Activated CD8-positive, alpha-beta T cell treated with anti-CD3 and anti-CD28 coated beads for 36 hours (primary cell): ENCODE data around the gene CD276. TPM values are rescaled to one million over a fixed set of nuclear protein-coding genes. Genes with fewer than 3 reads are reported as not detected.

ENCODE experiments used
- ATAC-seq: fragments of 200-7000 bp; cut with Tn5 transposase; one replicate; pipeline ENCODE4 v1.10.0; 2021; ENCODE audit warnings: mild to moderate bottlenecking, moderate library complexity
- CTCF ChIA-PET: fragments of 350-600 bp; sonication (Branson Sonifier 250); formaldehyde crosslinking; loops from one replicate; lab custom pipeline; 2021; ENCODE audit warnings: antibody characterized with exemption; lab: Charles Lee
- POLR2A ChIA-PET: fragments of 350-600 bp; sonication (Branson Sonifier 250); formaldehyde crosslinking; loops from one replicate; lab custom pipeline; 2021; ENCODE audit warnings: antibody characterized with exemption; lab: Charles Lee
- DNase-seq: peaks from one replicate; pipeline ENCODE4 v3.0.0-alpha.2; 2020
- H3K27ac Mint-ChIP-seq: one replicate; pipeline ENCODE4 v1.8.0; 2021; ENCODE audit warnings: mild to moderate bottlenecking, mixed read lengths
- H3K27me3 Mint-ChIP-seq: one replicate; pipeline ENCODE4 v1.8.0; 2021; ENCODE audit warnings: mixed read lengths
- H3K36me3 Mint-ChIP-seq: one replicate; pipeline ENCODE4 v1.8.0; 2021; ENCODE audit warnings: low read depth, mixed read lengths
- H3K4me1 Mint-ChIP-seq: one replicate; pipeline ENCODE4 v1.8.0; 2021; ENCODE audit warnings: low read depth, mixed read lengths
- H3K4me3 Mint-ChIP-seq: one replicate; pipeline ENCODE4 v1.8.0; 2021; ENCODE audit warnings: mild to moderate bottlenecking, moderate library complexity, mixed read lengths
- H3K9me3 Mint-ChIP-seq: one replicate; pipeline ENCODE4 v1.8.0; 2021; ENCODE audit warnings: mixed read lengths
- CTCF ChIP-seq: fragments of 200-600 bp; IDR thresholded peaks from one replicate; pipeline ENCODE4 v1.8.0; 2022; ENCODE audit warnings: antibody characterized with exemption, mild to moderate bottlenecking
- intact Hi-C: fragments of 100-400 bp; cut with micrococcal nuclease; formaldehyde crosslinking; loops from one replicate; pipeline ENCODE4 v1.10.0; 2022
- total RNA-seq, 2 experiments: library from RNA; stranded (reverse); gene quantifications; one replicate each; pipeline ENCODE4 v1.2.3, GENCODE V29; 2021

CD276 gene
- total RNA-seq, 2 experiments from 2014 or later, result 0.31 to 0.45 TPM

- DNase-seq, result no peak
- Mint-ChIP-seq H3K4me1 (no peaks in the 10 kb centered on the region), H3K27me3 (peaks cover 46% of the 10 kb centered on the region), H3K36me3 (no peaks in the 10 kb centered on the region), H3K4me3 (no peak within 1 kb of the TSS), H3K27ac (no peak within 1 kb of the TSS), H3K9me3 (no peaks in the 10 kb centered on the region)
- intact Hi-C loops, result no loop called here
- TF ChIP-seq CTCF, result no peak
- ChIA-PET POLR2A (no interaction called here), CTCF (interaction anchor here (0.7 to 1.0 kb wide), 2 partner anchors 76 to 144 kb away, joined by 3 to 4 read pairs; no protein-coding TSS in a partner anchor)
- ATAC-seq, result no peak
Measured at GRCh38 chr15:73753250-73754130, 69.3 kb downstream of the CD276 start, which contains the start of gene INSYN1. Gene INSYN1 (minus strand): TSS chr15:73753351. CDS start chr15:73751130, 2,221 bp downstream.

- intact Hi-C loops, result no loop called here
- DNase-seq (no peak), ATAC-seq (no peak)
- H3K9me3 Mint-ChIP-seq, result no peaks in the 10 kb centered on the region
- no peaks in the 10 kb centered on the region for H3K4me1 Mint-ChIP-seq
- H3K4me3 Mint-ChIP-seq, result no peak overlapping the region
- ChIA-PET POLR2A (no interaction called here), CTCF (interaction anchor here (0.7 kb wide), 1 partner anchor 143 kb away, joined by 3 read pairs; no protein-coding TSS in a partner anchor)
- no peaks in the 10 kb centered on the region for H3K36me3 Mint-ChIP-seq
- no peak overlapping the region for H3K27ac Mint-ChIP-seq
- peaks cover 44% of the 10 kb centered on the region for H3K27me3 Mint-ChIP-seq
- TF ChIP-seq CTCF, result no peak
Measured at GRCh38 chr15:73754461-73754860, 70.3 kb downstream of the CD276 start.

- ChIA-PET CTCF (no interaction called here), POLR2A (no interaction called here)
- ATAC-seq (no peak), DNase-seq (no peak)
- Mint-ChIP-seq H3K27ac (no peak overlapping the region), H3K36me3 (no peaks in the 10 kb centered on the region), H3K4me3 (no peak overlapping the region), H3K4me1 (no peaks in the 10 kb centered on the region), H3K9me3 (no peaks in the 10 kb centered on the region), H3K27me3 (peaks cover 36% of the 10 kb centered on the region)
- no peak for TF ChIP-seq CTCF
- intact Hi-C loops, result no loop called here
Measured at GRCh38 chr15:73755481-73755880, 71.3 kb downstream of the CD276 start.

- Mint-ChIP-seq H3K27ac (no peak overlapping the region), H3K4me3 (no peak overlapping the region), H3K4me1 (no peaks in the 10 kb centered on the region), H3K27me3 (peaks cover 33% of the 10 kb centered on the region), H3K9me3 (no peaks in the 10 kb centered on the region), H3K36me3 (no peaks in the 10 kb centered on the region)
- TF ChIP-seq CTCF, result no peak
- ATAC-seq, result no peak
- POLR2A ChIA-PET, result no interaction called here
- no peak for DNase-seq
- CTCF ChIA-PET, result no interaction called here
- intact Hi-C loops, result no loop called here
Measured at GRCh38 chr15:73755946-73756345, 71.8 kb downstream of the CD276 start.

GRCh38 chr15:73756390-73756789, 72.2 kb downstream of the CD276 start:
- DNase-seq, result no peak
- ChIA-PET CTCF (no interaction called here), POLR2A (no interaction called here)
- ATAC-seq, result no peak
- no peak for TF ChIP-seq CTCF
- intact Hi-C loops, result no loop called here
- Mint-ChIP-seq H3K4me3 (no peak overlapping the region), H3K27ac (no peak overlapping the region), H3K9me3 (no peaks in the 10 kb centered on the region), H3K4me1 (no peaks in the 10 kb centered on the region), H3K36me3 (no peaks in the 10 kb centered on the region), H3K27me3 (peaks cover 31% of the 10 kb centered on the region)
